Stimulated activated naive CD4-positive, alpha-beta T cell (primary cell): ENCODE results near the gene COPB2.
A peak's percentile ranks its signal among the peaks of the same experiment; 100 is the strongest.
"Not testable (repeated sequence)": the region's sequence is repeated elsewhere in the genome, so short reads cannot be mapped to it uniquely, and the experiment has no call there.

Experiments
- DNase-seq, 6 experiments: peaks; one replicate each; lab custom pipeline; 2025; lab: John Stamatoyannopoulos, UW

COPB2 gene

DNA sequence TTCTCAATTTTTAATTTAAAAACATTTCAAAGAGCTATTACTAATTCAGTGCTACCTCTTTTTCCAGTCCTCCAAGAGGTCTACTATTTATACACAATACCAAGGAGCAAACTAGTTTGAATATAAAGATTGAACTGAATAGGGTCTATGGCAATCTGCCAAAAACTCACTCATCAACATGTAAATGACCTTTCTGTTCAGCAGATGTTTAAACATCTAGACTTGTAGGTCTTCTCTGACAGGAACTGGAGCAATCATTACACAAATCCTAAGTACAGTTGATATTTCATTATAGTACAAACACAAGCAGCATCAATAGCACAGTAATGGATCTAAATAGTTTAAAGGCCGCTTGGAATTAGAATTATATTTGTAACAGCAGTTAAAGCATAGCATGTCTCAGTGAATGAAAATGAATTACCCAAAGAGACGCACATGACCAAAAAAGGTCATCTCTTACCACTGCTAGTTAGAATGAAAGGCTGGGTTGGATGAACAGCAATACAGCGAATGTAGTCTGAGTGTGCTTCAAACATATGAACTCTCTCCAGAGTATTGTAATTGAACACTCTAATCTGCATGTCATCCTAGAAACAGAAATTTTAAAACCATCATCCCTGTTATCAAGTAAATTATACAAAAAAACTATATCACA lies 10.7 kb downstream of the COPB2 start:
- no peak for DNase-seq

DNA sequence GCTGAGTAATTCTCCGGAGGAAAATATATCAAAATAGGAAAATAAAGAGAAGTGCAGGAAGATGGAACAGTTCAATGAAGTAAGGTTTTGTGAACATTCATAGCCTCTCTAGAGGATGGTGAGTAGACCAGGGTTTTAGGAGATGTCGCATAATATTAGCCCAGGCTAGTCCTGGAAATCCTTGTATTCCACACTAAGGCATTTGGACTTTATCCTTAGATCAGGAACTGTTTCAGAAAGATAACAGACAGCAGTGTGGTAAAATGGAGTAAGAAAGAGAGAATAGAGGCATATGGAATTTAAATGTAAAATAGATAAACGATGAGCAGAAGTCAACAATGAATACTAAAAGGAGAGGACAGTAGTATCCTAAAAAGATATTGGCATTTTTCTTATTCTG lies 12.1 kb downstream of the COPB2 start:
- no peak for DNase-seq

DNA sequence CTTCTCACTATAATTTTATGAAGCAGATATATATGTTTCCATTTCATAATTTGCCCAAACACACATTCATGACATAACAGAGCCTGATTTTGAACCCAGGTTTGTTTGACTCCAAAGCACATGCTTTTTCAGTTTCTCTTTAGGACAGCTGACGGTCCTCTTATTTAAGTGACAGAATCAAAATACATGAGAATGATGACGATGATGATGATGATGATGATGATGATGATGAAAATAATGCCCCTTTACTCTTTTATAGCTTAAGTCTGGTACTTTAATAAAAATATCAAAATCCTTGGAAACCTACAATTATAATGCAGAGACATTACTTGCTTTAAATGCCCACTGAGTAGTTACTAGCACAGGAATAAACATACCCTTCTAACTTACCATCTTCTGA lies 15.3 kb downstream of the COPB2 start:
- DNase-seq: no peak

DNA sequence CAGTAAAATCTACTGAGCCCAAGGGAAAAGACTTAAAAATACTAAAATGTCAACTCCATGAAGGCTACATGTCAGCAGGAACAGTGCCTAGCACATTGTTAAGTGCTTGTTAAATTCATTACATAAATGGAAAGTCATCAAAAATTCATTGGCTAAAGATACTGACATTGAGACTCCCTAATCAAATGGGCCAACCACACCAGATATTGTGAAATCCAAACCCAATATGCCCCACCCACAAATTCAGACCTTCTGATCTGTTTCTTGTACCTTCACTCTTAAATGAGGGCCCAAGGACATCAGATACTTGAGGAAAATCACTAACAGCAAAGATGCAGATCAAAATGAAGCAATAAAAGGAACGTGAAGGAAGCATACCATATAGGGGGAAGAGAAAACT lies 24.9 kb downstream of the COPB2 start:
- no peak for DNase-seq

DNA sequence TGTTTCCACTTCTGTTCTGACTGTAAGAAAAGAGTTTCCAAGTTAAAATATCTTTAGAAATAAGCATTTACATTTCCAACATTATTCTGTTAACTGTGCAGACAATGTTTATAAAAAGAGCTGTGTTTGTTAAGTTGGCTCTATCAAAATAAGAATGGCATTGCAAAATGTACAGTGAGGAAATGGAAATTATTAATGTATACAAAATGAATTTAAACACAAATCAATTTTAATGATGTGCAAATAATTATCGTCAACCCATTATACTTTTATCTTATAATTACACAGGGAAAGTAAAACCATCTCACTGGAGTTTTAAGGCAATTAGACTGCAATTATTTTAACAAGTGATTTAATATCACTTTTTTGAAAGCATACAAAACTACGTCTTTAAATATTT lies 28.2 kb downstream of the COPB2 start:
- no peak for DNase-seq

DNA sequence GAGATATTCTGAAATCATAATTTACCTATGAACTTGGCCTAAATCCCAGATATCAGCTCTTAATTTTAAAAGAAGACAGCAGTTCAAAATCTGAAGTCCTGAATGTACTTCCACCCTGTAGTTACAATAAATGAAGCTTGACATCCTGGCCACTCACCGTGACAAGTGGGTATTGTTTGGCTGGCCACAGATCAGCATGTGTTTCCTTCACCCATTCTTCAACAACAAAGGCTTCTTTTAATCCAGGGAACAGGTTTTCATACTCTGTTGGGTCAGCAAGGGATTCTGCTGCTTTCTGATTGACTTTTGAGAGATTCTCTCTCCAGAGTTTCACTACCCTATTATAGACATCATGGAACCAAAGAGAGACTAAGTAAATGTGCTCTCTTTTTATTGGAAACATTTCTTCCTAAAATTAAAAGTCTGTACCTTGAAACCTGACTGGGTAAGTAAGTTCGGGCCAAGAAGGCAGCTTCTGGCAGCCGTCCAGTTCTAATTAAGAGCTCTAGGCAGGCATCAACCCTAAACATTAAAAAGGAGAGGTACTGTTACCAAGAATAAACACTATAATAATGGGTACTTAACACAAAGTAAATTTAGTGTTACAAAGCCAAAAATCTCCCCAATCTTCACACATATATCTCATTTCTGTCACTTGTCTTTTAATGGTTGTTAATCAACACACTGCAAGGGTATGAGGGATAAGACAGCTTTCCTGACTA lies 30.4 kb downstream of the COPB2 start:
- DNase-seq: no peak

DNA sequence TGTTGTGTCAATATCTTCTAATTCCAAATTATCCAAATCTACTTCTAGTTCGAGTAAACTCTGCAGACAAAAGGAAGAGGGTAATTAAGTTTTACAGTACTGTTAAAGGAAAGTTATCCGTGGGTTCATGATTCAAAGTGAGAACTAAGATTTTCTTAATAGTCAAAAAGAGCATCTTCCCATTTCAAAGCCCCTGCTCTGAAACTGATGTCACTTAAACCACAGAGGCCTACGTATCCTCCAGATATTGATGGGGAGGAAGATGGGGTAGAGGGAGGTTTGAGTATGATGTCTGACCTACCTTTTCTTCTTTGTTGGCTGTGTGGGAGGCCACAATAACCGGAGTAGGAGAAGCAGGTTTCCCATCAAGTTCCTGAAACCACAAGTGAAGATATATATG lies 31.5 kb downstream of the COPB2 start:
- no peak for DNase-seq

DNA sequence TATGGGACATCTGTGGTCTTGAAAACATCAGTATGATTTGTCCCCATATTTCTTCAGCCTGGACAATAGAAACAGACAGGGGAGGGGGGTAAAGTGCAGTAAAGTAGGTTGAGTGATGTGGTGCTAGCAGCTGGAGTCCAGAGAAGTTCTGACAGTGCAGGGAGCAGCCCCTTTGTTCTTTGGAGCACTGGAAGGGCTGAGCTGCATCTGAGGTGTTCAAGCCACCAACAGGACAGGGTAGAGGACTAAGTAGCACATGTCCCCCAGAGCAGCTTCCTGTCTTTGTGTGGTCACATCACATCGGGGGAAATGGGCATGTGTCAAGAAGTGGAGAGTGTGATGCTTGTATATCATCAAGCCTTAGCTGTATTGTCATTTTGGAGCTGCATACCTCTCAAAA lies 33.6 kb downstream of the COPB2 start:
- no peak for DNase-seq

DNA sequence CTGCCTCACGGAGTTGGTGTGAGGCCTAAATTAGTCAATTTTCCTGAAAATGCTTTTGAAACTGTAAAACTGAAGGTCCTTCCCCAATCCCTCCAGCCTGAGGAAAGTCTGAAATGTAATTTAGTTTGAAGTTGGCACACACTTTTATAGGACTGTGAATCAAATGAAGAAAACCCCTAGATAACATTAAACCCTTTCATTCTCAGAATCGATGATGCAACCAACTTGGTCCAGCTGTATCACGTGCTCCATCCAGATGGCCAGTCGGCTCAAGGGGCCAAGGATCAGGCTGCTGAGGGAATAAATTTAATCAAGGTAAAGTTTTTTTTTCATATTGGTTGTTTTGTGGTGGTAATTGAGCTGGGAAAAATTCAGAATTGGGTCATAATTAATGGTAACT lies 34.0 kb downstream of the COPB2 start:
- DNase-seq: no peak

DNA sequence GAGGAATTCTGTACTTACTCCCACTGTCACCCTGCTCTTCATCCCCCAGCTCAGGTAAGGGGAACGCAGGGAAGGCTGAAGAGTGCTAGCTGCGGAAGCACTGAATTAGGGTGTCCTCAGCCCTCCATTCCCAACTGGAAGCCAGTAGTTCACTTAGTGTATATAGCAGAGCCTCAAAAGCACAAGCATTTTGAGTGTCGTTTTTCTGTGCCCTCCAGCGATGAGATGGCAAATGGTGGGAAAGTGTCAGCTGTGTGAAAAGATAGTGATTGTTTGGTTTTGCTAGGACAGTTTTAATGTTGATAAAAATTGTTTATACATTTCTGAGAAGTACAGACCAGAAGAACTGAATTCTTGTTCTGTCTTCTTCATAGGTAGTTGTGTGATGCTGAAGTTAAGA lies 34.8 kb downstream of the COPB2 start:
- DNase-seq: no peak

DNA sequence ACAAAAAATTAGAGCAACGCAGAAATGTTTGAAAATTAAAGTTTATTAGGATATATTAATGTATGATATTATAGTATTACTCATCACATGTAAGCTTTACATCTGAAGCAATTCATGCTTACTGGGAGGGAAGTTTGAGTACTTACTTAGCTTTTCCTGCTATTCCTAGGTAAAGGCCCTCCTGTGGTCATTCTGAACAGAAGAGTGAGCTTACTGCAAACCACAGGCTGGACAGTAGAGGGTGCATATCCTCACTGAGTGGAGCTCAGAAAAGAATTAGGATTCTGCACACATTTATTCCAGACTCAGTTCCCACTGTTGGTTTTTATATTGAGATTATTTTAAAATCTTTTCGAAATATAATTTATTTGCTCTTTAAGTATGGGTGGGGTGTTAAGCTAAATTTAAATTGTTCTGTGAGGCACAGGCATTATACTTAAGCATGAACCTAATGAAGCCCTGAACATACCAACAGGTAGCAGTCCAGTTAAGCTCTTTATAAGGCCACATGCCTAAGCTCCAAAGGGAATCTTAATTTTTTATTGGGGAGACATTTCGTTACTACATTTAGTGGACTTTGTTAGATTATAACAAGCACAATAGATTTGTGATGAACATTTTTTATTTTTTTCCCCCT lies 35.4 kb downstream of the COPB2 start:
- no peak for DNase-seq

DNA sequence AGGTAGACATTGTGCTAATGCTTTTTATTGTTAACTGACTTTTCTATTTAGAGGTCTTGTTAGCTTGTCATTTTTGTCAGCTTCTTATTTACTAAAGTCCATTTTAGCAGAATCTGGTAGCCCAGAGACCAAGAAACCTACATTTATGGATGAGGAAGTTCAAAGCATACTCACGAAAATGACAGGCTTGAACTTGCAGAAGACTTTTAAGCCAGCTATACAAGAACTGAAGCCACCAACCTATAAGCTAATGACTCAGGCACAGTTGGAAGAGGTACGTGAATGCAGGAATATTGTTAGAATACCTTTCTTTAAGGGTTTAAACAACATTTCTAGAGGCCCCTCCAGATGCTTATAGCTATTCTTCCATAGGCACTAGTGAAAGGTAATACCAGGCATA lies 42.7 kb downstream of the COPB2 start:
- no peak for DNase-seq

DNA sequence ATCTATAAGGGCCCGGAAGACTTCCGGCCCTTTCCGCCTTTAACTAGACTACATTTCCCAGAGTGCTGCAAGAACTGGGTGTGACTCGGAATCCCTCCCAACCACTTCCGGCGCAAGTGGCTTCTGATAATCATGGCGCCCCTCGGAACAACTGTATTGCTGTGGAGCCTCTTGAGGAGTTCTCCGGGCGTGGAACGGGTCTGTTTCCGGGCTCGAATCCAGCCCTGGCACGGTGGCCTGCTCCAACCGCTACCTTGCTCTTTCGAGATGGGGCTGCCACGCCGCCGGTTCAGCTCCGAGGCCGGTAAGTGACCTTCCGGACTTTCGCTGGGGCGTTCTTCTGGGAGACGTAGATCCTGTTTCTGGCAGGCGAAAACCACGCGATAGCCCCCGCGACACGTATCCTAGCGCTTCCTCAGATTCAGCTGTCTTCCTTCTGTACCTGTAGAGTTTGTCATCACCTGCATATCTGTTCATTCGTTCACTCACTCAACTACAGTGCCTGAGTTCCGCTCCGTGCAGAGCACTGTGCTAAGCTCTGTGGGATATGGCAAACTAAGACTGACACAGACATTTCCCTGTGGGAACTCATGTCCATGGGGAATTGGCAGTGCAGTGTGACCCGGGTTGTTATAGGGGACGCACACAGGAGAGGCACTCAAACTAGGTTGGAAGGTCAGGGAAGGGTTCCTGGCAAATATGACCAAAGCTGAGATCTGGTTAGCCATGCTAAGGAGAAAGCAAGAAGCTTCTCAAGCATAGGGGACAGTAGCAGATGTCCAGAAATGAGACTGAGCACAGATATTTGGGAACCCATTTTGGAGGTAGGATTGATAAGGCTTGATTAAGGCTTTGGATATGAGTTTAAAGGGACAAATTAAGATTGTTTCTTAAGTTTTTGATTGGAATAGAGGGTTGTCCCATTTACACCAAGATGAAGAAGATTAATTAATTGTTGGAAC lies 45.3 kb downstream of the COPB2 start, which contains the start of gene MRPS22:
Gene MRPS22, plus strand, starts transcription at position 126 of the 962 bp plus-strand sequence. Its CDS starts 7 bp downstream, at position 133.
- DNase-seq: peak; percentile 69 to 84 (median 77)

DNA sequence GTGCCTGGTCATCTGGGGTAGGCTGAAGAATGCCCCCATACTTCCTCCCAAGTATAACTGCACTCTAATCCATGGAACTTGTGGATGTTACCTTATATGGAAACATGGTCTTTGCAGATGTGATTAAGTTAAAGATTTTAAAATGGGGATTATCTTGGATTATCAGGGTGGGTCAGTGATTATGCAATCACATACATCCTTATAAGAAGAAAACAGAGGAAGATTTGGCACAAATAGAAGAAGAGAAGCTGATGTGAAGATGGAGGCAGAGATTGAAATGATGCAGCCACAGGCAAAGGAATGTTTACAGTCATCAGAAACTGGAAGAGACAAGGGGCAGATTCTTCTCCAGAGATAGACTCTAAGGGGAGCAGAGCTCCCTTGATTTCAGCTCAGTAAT lies 47.4 kb downstream of the COPB2 start:
- DNase-seq: no peak

DNA sequence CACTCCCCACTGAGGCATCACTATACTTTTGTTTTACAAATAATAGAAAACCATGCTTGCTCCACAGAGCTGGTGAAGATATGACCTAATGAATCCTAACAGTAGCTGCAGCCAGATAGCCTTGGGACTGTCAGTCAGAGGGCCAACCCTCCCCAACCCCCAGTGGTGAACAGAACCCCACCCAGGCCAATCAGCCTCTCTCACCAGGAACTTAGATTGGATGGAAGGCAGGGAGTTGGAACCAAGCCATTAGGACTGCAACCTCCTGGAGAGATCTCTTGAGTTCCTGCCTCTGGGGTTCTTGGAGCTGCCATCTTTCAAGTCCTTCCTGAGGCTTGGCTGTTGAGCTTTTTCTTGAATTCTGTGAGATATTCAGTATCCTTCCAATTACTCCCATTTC lies 48.7 kb downstream of the COPB2 start:
- DNase-seq: no peak

DNA sequence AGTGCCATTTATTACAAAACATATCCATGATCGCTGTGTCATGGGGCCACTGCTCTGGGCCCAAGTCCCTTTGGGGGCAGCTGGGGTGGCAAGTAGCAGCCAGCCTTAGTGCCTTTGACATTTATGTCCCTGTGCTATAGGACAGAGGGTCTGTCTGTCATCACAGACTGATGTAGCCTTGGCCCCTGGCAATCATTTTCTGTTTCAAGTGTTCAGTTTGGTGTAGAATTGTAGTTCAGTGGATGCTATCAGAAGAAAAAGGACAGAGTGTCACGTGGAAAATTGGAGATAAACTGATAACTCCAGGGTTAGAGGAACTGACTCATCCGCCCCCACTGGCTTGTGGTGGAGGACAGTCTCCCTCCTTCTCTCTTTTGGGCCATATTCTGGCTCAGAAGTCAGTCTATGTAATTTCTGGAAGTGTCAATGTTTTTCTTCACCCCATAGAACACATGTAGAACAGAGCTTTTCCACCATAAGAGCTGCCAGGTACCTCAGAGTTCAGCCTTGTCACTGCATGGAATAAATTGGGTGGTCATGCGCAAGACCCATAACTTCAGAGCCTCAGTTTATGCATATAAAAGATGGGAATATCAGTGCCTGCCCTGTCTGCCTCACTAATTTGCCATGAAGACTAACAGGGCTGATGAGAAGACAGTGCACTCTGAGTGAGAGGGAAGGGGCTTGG lies 50.1 kb downstream of the COPB2 start:
- no peak for DNase-seq

DNA sequence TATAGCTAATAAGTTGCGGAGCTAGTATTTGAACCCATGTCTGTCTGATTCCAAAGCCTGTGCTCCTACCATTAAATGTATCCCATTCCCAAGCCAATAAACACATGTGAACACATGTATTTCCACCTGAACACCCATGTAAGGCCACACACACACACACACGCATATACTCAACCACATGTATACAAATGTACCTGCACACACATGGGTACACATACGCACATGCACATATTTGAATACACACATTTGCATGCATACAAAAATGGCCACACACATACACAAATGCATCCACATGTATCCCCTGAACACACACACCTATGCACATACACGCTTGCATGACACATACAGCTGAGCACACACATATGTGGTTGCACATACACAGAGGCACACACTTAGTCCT lies 51.0 kb downstream of the COPB2 start:
- no peak for DNase-seq

DNA sequence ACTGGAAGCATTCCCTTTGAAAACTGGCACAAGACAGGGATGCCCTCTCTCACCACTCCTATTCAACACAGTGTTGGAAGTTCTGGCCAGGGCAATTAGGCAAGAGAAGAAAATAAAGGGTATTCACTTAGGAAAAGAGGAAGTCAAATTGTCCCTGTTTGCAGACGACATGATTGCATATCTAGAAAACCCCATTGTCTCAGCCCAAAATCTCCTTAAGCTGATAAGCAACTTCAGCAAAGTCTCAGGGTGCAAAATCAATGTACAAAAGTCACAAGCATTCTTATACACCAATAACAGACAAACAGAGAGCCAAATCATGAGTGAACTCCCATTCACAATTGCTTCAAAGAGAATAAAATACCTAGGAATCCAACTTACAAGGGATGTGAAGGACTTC lies 54.8 kb downstream of the COPB2 start:
- DNase-seq: not testable (repeated sequence)

DNA sequence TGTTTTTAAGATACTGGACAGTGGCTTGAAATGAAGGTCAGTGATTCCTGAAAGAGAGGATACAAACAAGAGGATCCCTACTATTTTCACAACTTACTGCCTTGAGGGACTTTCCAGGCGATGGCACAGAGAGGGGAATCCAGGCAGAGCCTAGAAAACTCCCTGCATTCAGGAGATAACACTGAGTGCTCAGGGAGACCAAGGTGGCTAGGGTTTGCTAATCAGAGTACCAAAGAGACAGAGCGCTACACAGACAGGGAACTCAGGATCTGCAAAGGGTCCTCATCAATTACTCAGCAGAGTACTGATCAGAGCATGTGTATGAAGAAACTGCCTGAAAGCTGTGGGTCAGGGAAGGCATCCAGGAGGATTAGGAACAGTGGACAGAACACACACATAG lies 57.4 kb downstream of the COPB2 start:
- DNase-seq: no peak

DNA sequence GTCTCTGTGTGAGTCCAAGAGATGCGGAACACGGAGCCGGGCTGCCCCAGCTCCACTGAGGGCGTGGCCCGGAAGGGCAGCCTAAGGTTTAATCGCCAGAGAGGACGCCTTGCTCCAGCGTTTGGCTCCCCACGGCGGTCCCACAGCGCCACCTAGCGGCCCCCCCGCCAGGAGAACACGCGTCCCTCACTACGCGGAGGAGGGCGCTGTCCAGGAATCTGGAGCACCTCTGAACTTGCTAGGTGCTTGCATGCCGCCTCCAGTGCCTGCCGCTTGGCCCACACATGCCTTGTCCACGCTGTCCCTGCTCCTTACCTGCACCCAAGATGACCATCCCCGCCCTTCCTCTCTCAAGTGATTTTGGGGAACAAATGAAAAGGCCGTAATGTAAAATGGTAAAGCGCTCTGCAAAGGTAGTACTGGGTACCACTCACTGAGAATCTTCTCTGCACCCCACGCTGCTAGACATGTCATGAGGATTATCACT lies 60.0 kb downstream of the COPB2 start:
- DNase-seq: peak; percentile 62 to 86 (median 78)

DNA sequence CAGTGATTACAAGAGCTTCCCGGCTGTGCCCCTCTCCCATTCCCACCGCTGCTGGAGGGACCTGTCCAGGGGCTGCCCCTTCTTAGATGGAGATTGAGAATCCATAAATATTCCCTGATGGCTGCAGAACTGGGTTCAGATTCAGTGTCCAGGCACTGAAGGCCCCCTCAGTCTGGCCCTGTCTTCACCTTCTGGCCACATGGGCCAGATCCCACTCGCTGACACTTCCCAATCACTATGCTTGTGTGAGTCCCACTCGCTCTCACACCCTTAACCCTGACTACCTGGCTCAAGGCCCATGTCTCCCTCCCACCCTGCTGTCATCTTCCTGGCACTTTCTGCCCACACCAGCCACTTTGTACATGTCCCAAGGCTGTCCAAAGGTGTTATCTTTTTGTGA lies 61.1 kb downstream of the COPB2 start:
- no peak for DNase-seq
